B cell (primary cell): ENCODE data around the gene AFF3. TPM values are rescaled to one million over a fixed set of nuclear protein-coding genes. Genes with fewer than 3 reads are reported as not detected.
"Not testable (repeated sequence)": the region's sequence is repeated elsewhere in the genome, so short reads cannot be mapped to it uniquely, and the experiment has no call there.

ENCODE experiments used
- ATAC-seq: fragments of 200-7000 bp; cut with Tn5 transposase; one replicate; pipeline ENCODE4 v1.10.0; 2021; ENCODE audit warnings: low read depth, mild to moderate bottlenecking, moderate number of reproducible peaks, moderate library complexity
- CTCF ChIA-PET: fragments of 350-600 bp; sonication (Branson Sonifier 250); formaldehyde crosslinking; loops from one replicate; lab custom pipeline; 2021; ENCODE audit warnings: antibody characterized with exemption, inconsistent platforms; lab: Charles Lee
- POLR2A ChIA-PET: fragments of 350-600 bp; sonication (Branson Sonifier 250); formaldehyde crosslinking; loops from one replicate; lab custom pipeline; 2021; ENCODE audit warnings: antibody characterized with exemption; lab: Charles Lee
- DNase-seq: peaks from one replicate; pipeline ENCODE4 v3.0.0; 2013
- H2AFZ ChIP-seq: 2 replicates; pipeline ENCODE4 v1.6.1; 2012; ENCODE audit warnings: mild to moderate bottlenecking, low read depth, low read length; ENCODE audit not compliant: insufficient read depth, poor library complexity, severe bottlenecking
- H3K27ac ChIP-seq, 2 donors: 1 replicate in 1 of 2; 2 replicates in 1 of 2; pipeline ENCODE4 v1.5.1; 2012 to 2013; ENCODE audit warnings: low read length in 2 of 2, mild to moderate bottlenecking in 2 of 2, moderate library complexity in 1 of 2
- H3K27me3 ChIP-seq, 4 experiments: fragments of 200-600 bp in 1 of 4; sonication (generic) in 1 of 4; replicated peaks in 1 of 4; 1 replicate in 2 of 4; 2 replicates in 2 of 4; pipeline versions ENCODE4 v1.6.1 to v1.7.0; 2013 to 2016; ENCODE audit warnings: low read length in 3 of 4, mild to moderate bottlenecking in 2 of 4, mixed read lengths in 1 of 4, moderate library complexity in 1 of 4; ENCODE audit not compliant: insufficient read depth in 4 of 4, control insufficient read depth in 3 of 4; ENCODE audit errors: control extremely low read depth in 1 of 4
- H3K36me3 ChIP-seq, 2 experiments: replicated peaks in 1 of 2; 1 replicate in 1 of 2; 2 replicates in 1 of 2; pipeline versions ENCODE4 v1.6.1 to v1.7.1; 2013; ENCODE audit warnings: low read length in 1 of 2; ENCODE audit not compliant: insufficient read depth in 2 of 2, control insufficient read depth in 1 of 2; ENCODE audit errors: control extremely low read depth in 1 of 2, extremely low read depth in 1 of 2
- H3K4me1 ChIP-seq, 2 donors: fragments of 200-600 bp in 1 of 2; sonication (generic) in 1 of 2; 1 replicate in 1 of 2; 2 replicates in 1 of 2; pipeline versions ENCODE4 v1.5.1 to v1.6.1; 2013 to 2017; ENCODE audit warnings: low read length in 2 of 2; ENCODE audit not compliant: control insufficient read depth in 2 of 2, insufficient read depth in 2 of 2
- H3K4me2 ChIP-seq: replicated peaks from 2 replicates; pipeline ENCODE3; 2012; ENCODE audit warnings: mild to moderate bottlenecking, low read depth, low read length; ENCODE audit not compliant: poor library complexity, severe bottlenecking
- H3K4me3 ChIP-seq, 5 experiments: fragments of 200-600 bp in 1 of 5; sonication (generic) in 1 of 5; 1 replicate in 3 of 5; 2 replicates in 2 of 5; pipeline versions ENCODE4 v1.5.1 to v1.7.0; 2011 to 2016; ENCODE audit warnings: low read length in 4 of 5, mild to moderate bottlenecking in 4 of 5, low read depth in 2 of 5, control low read depth in 1 of 5, moderate library complexity in 1 of 5; ENCODE audit not compliant: insufficient read depth in 1 of 5; ENCODE audit errors: control extremely low read depth in 1 of 5, extremely low read depth in 1 of 5
- H3K79me2 ChIP-seq: fragments of 200-600 bp; sonication (generic); one replicate; pipeline ENCODE4 v1.6.0; 2016; ENCODE audit warnings: low read length; ENCODE audit not compliant: control insufficient read depth, insufficient read depth
- H3K9ac ChIP-seq: fragments of 200-600 bp; sonication (generic); 2 replicates; pipeline ENCODE4 v1.6.1; 2017; ENCODE audit warnings: mild to moderate bottlenecking, low read length, moderate library complexity
- H3K9me3 ChIP-seq, 3 donors: one replicate each; pipeline versions ENCODE4 v1.6.1 to v1.7.1; 2013; ENCODE audit warnings: low read length in 2 of 3; ENCODE audit not compliant: control insufficient read depth in 2 of 3, insufficient read depth in 1 of 3; ENCODE audit errors: control extremely low read depth in 1 of 3
- H4K20me1 ChIP-seq: 2 replicates; pipeline ENCODE4 v1.6.0; 2012; ENCODE audit warnings: mild to moderate bottlenecking, low read length; ENCODE audit not compliant: insufficient read depth, control insufficient read depth, poor library complexity, severe bottlenecking
- H3K27ac Mint-ChIP-seq: one replicate; pipeline ENCODE4 v1.8.0; 2021; ENCODE audit warnings: mixed read lengths
- H3K27me3 Mint-ChIP-seq: one replicate; pipeline ENCODE4 v1.8.0; 2021; ENCODE audit warnings: mixed read lengths
- H3K4me1 Mint-ChIP-seq: one replicate; pipeline ENCODE4 v1.8.0; 2021; ENCODE audit warnings: mixed read lengths
- H3K4me3 Mint-ChIP-seq: one replicate; pipeline ENCODE4 v1.8.0; 2021; ENCODE audit warnings: mixed read lengths
- H3K9me3 Mint-ChIP-seq: one replicate; pipeline ENCODE4 v1.8.0; 2022; ENCODE audit warnings: mixed read lengths; ENCODE audit not compliant: insufficient read depth
- EZH2 ChIP-seq: IDR thresholded peaks from 2 replicates; pipeline ENCODE4 v1.6.1; 2012; ENCODE audit warnings: borderline replicate concordance, low read depth, mild to moderate bottlenecking, moderate library complexity, low read length; ENCODE audit not compliant: insufficient read depth, poor library complexity, severe bottlenecking
- WGBS: methylation state at CpG from one replicate; pipeline ENCODE4 v1.1.5; 2013; ENCODE audit warnings: missing lambda C conversion rate; ENCODE audit not compliant: insufficient coverage; 5-methylcytosine and 5-hydroxymethylcytosine counted together
- intact Hi-C: fragments of 100-400 bp; cut with micrococcal nuclease; formaldehyde crosslinking; loops from one replicate; pipeline ENCODE4 v1.10.0; 2022
- polyA plus RNA-seq: library from polyadenylated mRNA; depleted of rRNA; stranded (reverse); fragments of >200 nt; gene quantifications from 2 replicates; pipeline ENCODE4 v1.2.3, GENCODE V29; 2012
- total RNA-seq, 2 donors: library from RNA; stranded (reverse); fragments of 120-200 nt in 1 of 2; gene quantifications; 1 replicate in 1 of 2; 2 replicates in 1 of 2; pipeline versions ENCODE4 v1.2.3 to v1.2.4, GENCODE V29; 2013 to 2022
- TF ChIP-seq, protein P1 (sequence below): fragments of 200-600 bp; IDR thresholded peaks from one replicate; pipeline ENCODE4 v1.8.0; 2022; ENCODE audit warnings: antibody characterized with exemption, mild to moderate bottlenecking

AFF3 gene
- total and polyA plus RNA-seq, 2 donors (not counting 1 experiment from before 2014, with no cell fraction given): 117 to 830 TPM

DNA sequence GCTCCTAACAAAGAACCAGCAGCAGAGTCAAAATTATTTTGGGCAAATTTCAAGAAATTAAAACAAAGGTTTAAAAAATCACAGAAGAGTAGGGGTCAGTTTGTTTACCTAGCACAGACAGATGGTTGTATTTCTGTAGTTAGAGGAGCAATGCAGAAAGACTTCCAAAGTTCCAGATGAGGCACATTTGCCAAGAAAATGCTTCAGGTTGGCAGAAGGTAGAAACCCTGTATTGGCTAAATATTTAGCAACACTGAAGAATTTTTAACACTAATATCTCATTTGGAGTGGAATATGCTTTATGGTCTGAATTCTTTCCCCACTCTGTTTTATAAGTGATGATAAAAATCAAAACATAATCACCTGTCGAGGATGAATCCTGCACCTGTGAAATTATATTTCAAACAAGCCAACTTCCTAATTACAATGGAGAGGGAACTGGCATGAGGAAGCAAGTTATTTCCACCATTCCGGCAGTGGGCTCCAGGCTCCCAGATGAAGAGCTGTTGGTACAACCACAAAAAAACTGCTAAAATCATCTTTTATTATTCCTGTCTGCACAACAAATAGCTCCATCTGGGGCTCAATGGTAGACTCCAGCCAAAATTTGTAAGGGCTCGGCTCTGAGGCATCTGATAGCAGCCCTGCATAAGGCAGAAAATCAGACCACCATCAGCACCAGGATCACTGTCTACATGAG, 366.0 kb downstream of the AFF3 start:
- Mint-ChIP-seq H3K4me3 (no peak overlapping the region), H3K4me1 (peaks cover 49% of the 10 kb centered on the region), H3K27ac (peak overlapping the region; percentile 10), H3K9me3 (peaks cover 6% of the 10 kb centered on the region), H3K27me3 (no peaks in the 10 kb centered on the region)
- peaks cover 28 to 31% of the 10 kb centered on the region in 2 donors for H3K4me1 ChIP-seq
- H3K4me3 ChIP-seq: no peak overlapping the region
- no peak overlapping the region for H3K4me2 ChIP-seq
- ChIA-PET POLR2A (no interaction called here), CTCF (no interaction called here)
- intact Hi-C loops: no loop called here
- H3K79me2 ChIP-seq: peaks cover 65% of the 10 kb centered on the region
- H3K27ac ChIP-seq: no peak overlapping the region
- TF ChIP-seq EZH2: no peak
- TF ChIP-seq, protein P1, sequence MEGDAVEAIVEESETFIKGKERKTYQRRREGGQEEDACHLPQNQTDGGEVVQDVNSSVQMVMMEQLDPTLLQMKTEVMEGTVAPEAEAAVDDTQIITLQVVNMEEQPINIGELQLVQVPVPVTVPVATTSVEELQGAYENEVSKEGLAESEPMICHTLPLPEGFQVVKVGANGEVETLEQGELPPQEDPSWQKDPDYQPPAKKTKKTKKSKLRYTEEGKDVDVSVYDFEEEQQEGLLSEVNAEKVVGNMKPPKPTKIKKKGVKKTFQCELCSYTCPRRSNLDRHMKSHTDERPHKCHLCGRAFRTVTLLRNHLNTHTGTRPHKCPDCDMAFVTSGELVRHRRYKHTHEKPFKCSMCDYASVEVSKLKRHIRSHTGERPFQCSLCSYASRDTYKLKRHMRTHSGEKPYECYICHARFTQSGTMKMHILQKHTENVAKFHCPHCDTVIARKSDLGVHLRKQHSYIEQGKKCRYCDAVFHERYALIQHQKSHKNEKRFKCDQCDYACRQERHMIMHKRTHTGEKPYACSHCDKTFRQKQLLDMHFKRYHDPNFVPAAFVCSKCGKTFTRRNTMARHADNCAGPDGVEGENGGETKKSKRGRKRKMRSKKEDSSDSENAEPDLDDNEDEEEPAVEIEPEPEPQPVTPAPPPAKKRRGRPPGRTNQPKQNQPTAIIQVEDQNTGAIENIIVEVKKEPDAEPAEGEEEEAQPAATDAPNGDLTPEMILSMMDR: no peak
- peaks cover 20 to 43% of the 10 kb centered on the region in 2 experiments for H3K36me3 ChIP-seq
- WGBS: no CpG with 5 or more reads among the region's 3 CpGs
- H3K9me3 ChIP-seq: peaks cover 2 to 10% (median 7%) of the 10 kb centered on the region in 3 donors
- peaks cover 71% of the 10 kb centered on the region for H4K20me1 ChIP-seq
- no peak overlapping the region for H2AFZ ChIP-seq
- ATAC-seq (no peak), DNase-seq (no peak)
- H3K27me3 ChIP-seq: no peaks in the 10 kb centered on the region
- H3K9ac ChIP-seq: no peak overlapping the region

DNA sequence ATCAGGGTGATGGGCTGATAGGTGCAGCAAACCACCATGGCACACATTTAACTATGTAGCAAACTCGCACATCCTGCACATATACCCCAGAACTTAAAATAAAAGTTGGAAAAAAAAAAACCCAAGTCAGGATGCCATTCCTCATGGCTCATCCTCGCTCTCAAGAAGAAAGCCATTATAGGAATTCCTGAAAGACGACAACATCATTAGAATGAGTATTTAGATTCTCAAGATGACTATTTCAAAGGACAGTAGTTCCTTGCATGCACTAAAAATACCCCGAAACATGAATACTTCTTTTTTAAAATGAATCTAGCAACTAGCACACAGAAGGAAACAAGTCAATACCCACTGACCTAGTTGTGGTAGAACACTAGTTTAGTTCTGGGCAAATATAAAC, 366.8 kb downstream of the AFF3 start:
- H3K9me3 Mint-ChIP-seq: peaks cover 6% of the 10 kb centered on the region
- H3K36me3 ChIP-seq: peaks cover 20 to 43% of the 10 kb centered on the region in 2 experiments
- H3K27me3 ChIP-seq: no peaks in the 10 kb centered on the region
- DNase-seq (no peak), ATAC-seq (no peak)
- H3K27ac ChIP-seq: no peak overlapping the region
- H3K27me3 Mint-ChIP-seq: no peaks in the 10 kb centered on the region
- H3K27ac Mint-ChIP-seq: no peak overlapping the region
- no peak for TF ChIP-seq EZH2
- TF ChIP-seq, protein P1: no peak
- intact Hi-C loops: no loop called here
- POLR2A ChIA-PET: no interaction called here
- no peak overlapping the region for H3K9ac ChIP-seq
- 100% methylated on average over 1 of the region's 4 CpGs for WGBS
- no peak overlapping the region for H3K4me2 ChIP-seq
- peaks cover 63% of the 10 kb centered on the region for H3K79me2 ChIP-seq
- H2AFZ ChIP-seq: no peak overlapping the region
- CTCF ChIA-PET: no interaction called here
- H3K4me3 Mint-ChIP-seq: no peak overlapping the region
- H3K4me1 ChIP-seq: peaks cover 28 to 31% of the 10 kb centered on the region in 2 donors
- H3K4me3 ChIP-seq: no peak overlapping the region
- H3K4me1 Mint-ChIP-seq: peaks cover 49% of the 10 kb centered on the region
- H4K20me1 ChIP-seq: peaks cover 65% of the 10 kb centered on the region
- peaks cover 2 to 12% (median 7%) of the 10 kb centered on the region in 3 donors for H3K9me3 ChIP-seq

DNA sequence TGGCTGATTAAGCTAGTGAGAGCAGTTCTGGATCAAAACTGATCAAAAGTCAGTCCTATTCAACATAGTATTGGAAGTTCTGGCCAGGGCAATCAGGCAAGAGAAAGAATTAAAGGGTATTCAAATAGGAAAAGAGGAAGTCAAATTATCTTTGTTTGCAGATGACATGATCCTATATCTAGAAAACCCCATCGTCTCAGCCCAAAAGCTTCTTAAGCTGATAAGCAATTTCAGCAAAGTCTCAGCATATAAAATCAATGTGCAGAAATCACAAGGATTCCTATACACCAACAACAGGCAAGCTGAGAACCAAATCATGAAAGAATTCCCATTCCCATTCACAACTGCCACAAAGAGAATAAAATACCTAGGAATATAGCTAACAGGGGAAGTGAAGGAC, 368.7 kb downstream of the AFF3 start:
- DNase-seq, ATAC-seq, H2AFZ ChIP-seq, H3K9ac ChIP-seq, H3K27me3 Mint-ChIP-seq, POLR2A ChIA-PET, intact Hi-C loops, H3K4me3 ChIP-seq, H3K9me3 Mint-ChIP-seq, H3K27me3 ChIP-seq, CTCF ChIA-PET: not testable (repeated sequence)
- peaks cover 66% of the 10 kb centered on the region for H4K20me1 ChIP-seq
- H3K79me2 ChIP-seq: peaks cover 61% of the 10 kb centered on the region
- H3K4me1 Mint-ChIP-seq: peaks cover 54% of the 10 kb centered on the region
- peak overlapping the region in 1 of 2 donors; percentile 72 for H3K27ac ChIP-seq
- H3K27ac Mint-ChIP-seq: peak overlapping the region; percentile 81
- peak overlapping the region; percentile 14 for H3K4me3 Mint-ChIP-seq
- H3K9me3 ChIP-seq: peaks cover 0 to 18% (median 6%) of the 10 kb centered on the region in 3 donors
- peaks cover 15 to 45% of the 10 kb centered on the region in 2 experiments for H3K36me3 ChIP-seq
- WGBS: 0% methylated on average over 1 of the region's 1 CpG
- peak overlapping the region; percentile 51 for H3K4me2 ChIP-seq
- peaks cover 31% of the 10 kb centered on the region in 2 donors for H3K4me1 ChIP-seq
